Fibroblast of villous mesenchyme (primary cell): Measurements from ENCODE around the gene MKX. TPM values are rescaled to one million over a fixed set of nuclear protein-coding genes. Genes with fewer than 3 reads are reported as not detected.

Experiments used
- DNase-seq: peaks from one replicate; pipeline ENCODE4 v3.0.0-alpha.2; 2010; ENCODE audit warnings: low read depth
- H3K4me3 ChIP-seq: 2 replicates; pipeline ENCODE4 v1.5.1; 2011; ENCODE audit warnings: low read depth, mild to moderate bottlenecking, low read length
- total RNA-seq: library from RNA; depleted of rRNA; stranded (reverse); fragments of >200 nt; gene quantifications from 2 replicates; pipeline ENCODE4 v1.2.3, GENCODE V29; 2012
- TF ChIP-seq, protein P1 (sequence below): IDR thresholded peaks from 2 replicates; pipeline ENCODE4 v1.5.1; 2012; ENCODE audit warnings: low read depth, mild to moderate bottlenecking, low read length; ENCODE audit not compliant: insufficient read depth

The MKX gene, protein sequence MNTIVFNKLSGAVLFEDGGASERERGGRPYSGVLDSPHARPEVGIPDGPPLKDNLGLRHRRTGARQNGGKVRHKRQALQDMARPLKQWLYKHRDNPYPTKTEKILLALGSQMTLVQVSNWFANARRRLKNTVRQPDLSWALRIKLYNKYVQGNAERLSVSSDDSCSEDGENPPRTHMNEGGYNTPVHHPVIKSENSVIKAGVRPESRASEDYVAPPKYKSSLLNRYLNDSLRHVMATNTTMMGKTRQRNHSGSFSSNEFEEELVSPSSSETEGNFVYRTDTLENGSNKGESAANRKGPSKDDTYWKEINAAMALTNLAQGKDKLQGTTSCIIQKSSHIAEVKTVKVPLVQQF
- 5.8 and 6.9 TPM in 2 replicates for total RNA-seq

DNA sequence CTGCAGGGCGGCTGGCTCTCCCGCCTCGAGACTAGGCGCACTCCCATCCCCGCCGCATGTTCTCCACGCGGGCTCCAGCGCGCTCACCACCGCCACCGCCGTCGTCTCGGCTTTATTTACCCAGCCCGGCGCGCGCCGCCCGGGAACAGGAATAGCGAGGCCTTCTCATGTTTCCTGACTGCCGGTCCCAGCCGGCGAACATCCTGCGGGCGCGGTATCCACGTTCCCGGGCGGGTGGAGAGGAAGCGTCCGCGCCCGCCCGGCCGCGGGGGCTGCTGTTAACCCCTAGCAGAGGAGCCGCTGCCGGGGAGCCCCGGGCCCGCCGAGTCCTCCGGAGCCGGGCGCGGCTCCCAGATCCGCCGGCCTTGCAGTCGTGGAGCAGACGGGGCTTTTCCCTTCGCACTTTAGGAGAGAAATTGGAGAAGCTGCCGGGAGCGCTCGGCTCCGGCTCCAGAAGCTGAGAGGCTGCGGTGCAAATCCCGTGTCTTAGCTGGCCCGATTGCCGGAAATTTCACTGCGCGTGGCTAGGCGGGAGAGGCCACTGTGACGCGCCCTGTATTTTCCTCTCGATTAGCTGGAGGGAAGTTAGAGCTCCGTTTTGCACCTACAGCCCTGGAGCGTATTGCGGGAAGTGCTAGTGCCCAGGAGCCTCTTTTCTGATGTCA, at the start of gene MKX:
Gene MKX (minus strand): TSS at position 88 of the 665 bp plus-strand sequence. CDS start 2,404 bp downstream, outside the sequence.
- H3K4me3 ChIP-seq: no peak within 1 kb of the TSS
- DNase-seq: peak; percentile 11
- TF ChIP-seq, protein P1, sequence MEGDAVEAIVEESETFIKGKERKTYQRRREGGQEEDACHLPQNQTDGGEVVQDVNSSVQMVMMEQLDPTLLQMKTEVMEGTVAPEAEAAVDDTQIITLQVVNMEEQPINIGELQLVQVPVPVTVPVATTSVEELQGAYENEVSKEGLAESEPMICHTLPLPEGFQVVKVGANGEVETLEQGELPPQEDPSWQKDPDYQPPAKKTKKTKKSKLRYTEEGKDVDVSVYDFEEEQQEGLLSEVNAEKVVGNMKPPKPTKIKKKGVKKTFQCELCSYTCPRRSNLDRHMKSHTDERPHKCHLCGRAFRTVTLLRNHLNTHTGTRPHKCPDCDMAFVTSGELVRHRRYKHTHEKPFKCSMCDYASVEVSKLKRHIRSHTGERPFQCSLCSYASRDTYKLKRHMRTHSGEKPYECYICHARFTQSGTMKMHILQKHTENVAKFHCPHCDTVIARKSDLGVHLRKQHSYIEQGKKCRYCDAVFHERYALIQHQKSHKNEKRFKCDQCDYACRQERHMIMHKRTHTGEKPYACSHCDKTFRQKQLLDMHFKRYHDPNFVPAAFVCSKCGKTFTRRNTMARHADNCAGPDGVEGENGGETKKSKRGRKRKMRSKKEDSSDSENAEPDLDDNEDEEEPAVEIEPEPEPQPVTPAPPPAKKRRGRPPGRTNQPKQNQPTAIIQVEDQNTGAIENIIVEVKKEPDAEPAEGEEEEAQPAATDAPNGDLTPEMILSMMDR: no peak

- no peak overlapping the region for H3K4me3 ChIP-seq
- DNase-seq: no peak
- TF ChIP-seq, protein P1: no peak
Measured at GRCh38 chr10:27794157-27794556, 48.5 kb upstream of the MKX start.

DNA sequence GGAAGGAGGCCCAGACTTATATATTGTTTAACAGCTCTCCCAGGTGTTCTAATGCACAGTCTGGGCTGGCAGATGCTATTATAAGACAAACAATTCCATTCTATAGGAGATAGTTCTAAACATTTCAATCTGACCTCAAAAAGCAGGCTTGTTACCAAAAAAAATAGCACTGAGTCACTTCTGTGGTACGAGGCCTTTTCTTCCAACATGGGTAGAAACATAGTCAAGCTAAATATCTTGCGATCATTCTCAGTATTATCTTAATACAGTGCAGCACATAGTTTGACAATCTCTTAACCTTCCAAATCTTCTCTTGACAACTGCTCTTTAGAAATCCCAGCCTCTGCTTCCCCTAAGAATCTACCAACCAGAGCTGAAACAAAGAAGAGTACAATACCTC, 46.6 kb upstream of the MKX start:
- no peak overlapping the region for H3K4me3 ChIP-seq
- no peak for DNase-seq
- TF ChIP-seq, protein P1: no peak

- TF ChIP-seq, protein P1: no peak
- DNase-seq: no peak
- H3K4me3 ChIP-seq: no peak overlapping the region
Measured at GRCh38 chr10:27784272-27784671, 38.7 kb upstream of the MKX start.

GRCh38 chr10:27783660-27784059, 38.0 kb upstream of the MKX start:
- TF ChIP-seq, protein P1: peak; percentile 37
- DNase-seq: peak; percentile 17
- H3K4me3 ChIP-seq: no peak overlapping the region

GRCh38 chr10:27779462-27780015, 33.9 kb upstream of the MKX start:
- no peak overlapping the region for H3K4me3 ChIP-seq
- TF ChIP-seq, protein P1: no peak
- DNase-seq: peak; percentile 14
